HFFc6 (cell line): ENCODE results near the gene TMEM52B. TPM values are rescaled to one million over a fixed set of nuclear protein-coding genes. Genes with fewer than 3 reads are reported as not detected.
A peak's percentile ranks its signal among the peaks of the same experiment; 100 is the strongest.

Experiments
- DNase-seq: peaks from one replicate; pipeline ENCODE4 v3.0.0-alpha.2; 2018
- H3K27ac Mint-ChIP-seq: 2 replicates; pipeline ENCODE4 v1.8.0; 2020; ENCODE audit warnings: mild to moderate bottlenecking, mixed read lengths
- H3K27me3 Mint-ChIP-seq: 2 replicates; pipeline ENCODE4 v1.8.0; 2021; ENCODE audit warnings: mild to moderate bottlenecking, moderate library complexity, mixed read lengths; ENCODE audit not compliant: insufficient read depth
- H3K36me3 Mint-ChIP-seq: 2 replicates; pipeline ENCODE4 v1.8.0; 2021; ENCODE audit warnings: low read depth, mixed read lengths
- H3K4me1 Mint-ChIP-seq: 2 replicates; pipeline ENCODE4 v1.8.0; 2020; ENCODE audit warnings: low read depth, mixed read lengths
- H3K4me3 Mint-ChIP-seq: 2 replicates; pipeline ENCODE4 v1.8.0; 2020; ENCODE audit warnings: mild to moderate bottlenecking, moderate library complexity, mixed read lengths
- H3K9me3 Mint-ChIP-seq: 2 replicates; pipeline ENCODE4 v1.8.0; 2020; ENCODE audit warnings: mild to moderate bottlenecking, mixed read lengths
- CTCF ChIP-seq: fragments of 200-600 bp; sonication (generic); IDR thresholded peaks from 2 replicates; pipeline ENCODE4 v1.5.0; 2021; ENCODE audit warnings: antibody characterized with exemption, mild to moderate bottlenecking
- long read RNA-seq: library from polyadenylated mRNA; unstranded; transcript quantifications from one replicate; pipeline ENCODE4 v2.0.0, GENCODE V29; 2019
- total RNA-seq, 6 experiments: library from RNA; stranded (reverse); fragmentation: NEBNext Ultra II Directional; extraction: Animal tissue kit (Norgen Biotek cat#: 25700); gene quantifications; 2 replicates in 1 of 6; 3 replicates in 5 of 6; pipeline ENCODE4 v1.2.3, GENCODE V29; 2021

TMEM52B gene
- 1 to 10 TPM in 4 of 6 experiments, under 1 TPM in 2; 0.74 to 2.3 (median 1.1) TPM for total RNA-seq
- long read RNA-seq, partial matches to known transcripts = 0 of 3 reads
- long read RNA-seq, other reads (novel, unspliced or antisense) = 3 of 3 reads

GRCh38 chr12:10178821-10179220 is at the start of gene TMEM52B:
TMEM52B (plus strand) TSS chr12:10179032; CDS start chr12:10179575, 543 bp downstream.
- Mint-ChIP-seq H3K36me3 (no peaks in the 10 kb centered on the region), H3K4me1 (peaks cover 65% of the 10 kb centered on the region), H3K27ac (peak within 1 kb of the TSS; percentile 72), H3K9me3 (no peaks in the 10 kb centered on the region), H3K4me3 (peak within 1 kb of the TSS; percentile 69), H3K27me3 (peaks cover 2% of the 10 kb centered on the region; the same call in 1 of the 2 replicates)
- TF ChIP-seq CTCF = no peak
- no peak for DNase-seq

GRCh38 chr12:10130042-10130441 is 48.8 kb upstream of the TMEM52B start, which contains the start of gene CLEC7A:
CLEC7A (minus strand) TSS chr12:10130199; CDS start chr12:10130082, 117 bp downstream.
- peaks cover 1% of the 10 kb centered on the region; the same call in 1 of the 2 replicates for H3K27me3 Mint-ChIP-seq
- H3K36me3 Mint-ChIP-seq = no peaks in the 10 kb centered on the region
- H3K4me3 Mint-ChIP-seq = no peak within 1 kb of the TSS
- no peaks in the 10 kb centered on the region for H3K9me3 Mint-ChIP-seq
- peaks cover 20% of the 10 kb centered on the region for H3K4me1 Mint-ChIP-seq
- TF ChIP-seq CTCF = no peak
- no peak for DNase-seq
- H3K27ac Mint-ChIP-seq = no peak within 1 kb of the TSS

GRCh38 chr12:10131111-10131690 is 47.6 kb upstream of the TMEM52B start:
- H3K4me3 Mint-ChIP-seq = no peak overlapping the region
- no peak for DNase-seq
- no peaks in the 10 kb centered on the region for H3K36me3 Mint-ChIP-seq
- no peak for TF ChIP-seq CTCF
- H3K4me1 Mint-ChIP-seq = peaks cover 20% of the 10 kb centered on the region
- no peaks in the 10 kb centered on the region for H3K9me3 Mint-ChIP-seq
- H3K27ac Mint-ChIP-seq = no peak overlapping the region
- H3K27me3 Mint-ChIP-seq = peaks cover 3% of the 10 kb centered on the region; the same call in 1 of the 2 replicates

GRCh38 chr12:10132850-10133370 is 45.9 kb upstream of the TMEM52B start:
- Mint-ChIP-seq H3K36me3 (no peaks in the 10 kb centered on the region), H3K4me3 (no peak overlapping the region), H3K27me3 (peaks cover 2% of the 10 kb centered on the region; the same call in 1 of the 2 replicates), H3K27ac (no peak overlapping the region), H3K4me1 (peaks cover 20% of the 10 kb centered on the region), H3K9me3 (no peaks in the 10 kb centered on the region)
- no peak for DNase-seq
- no peak for TF ChIP-seq CTCF

GRCh38 chr12:10135126-10135525 is 43.7 kb upstream of the TMEM52B start:
- H3K27ac Mint-ChIP-seq = no peak overlapping the region
- no peaks in the 10 kb centered on the region for H3K9me3 Mint-ChIP-seq
- H3K4me1 Mint-ChIP-seq = peaks cover 25% of the 10 kb centered on the region
- no peak overlapping the region for H3K4me3 Mint-ChIP-seq
- H3K36me3 Mint-ChIP-seq = no peaks in the 10 kb centered on the region
- TF ChIP-seq CTCF = no peak
- no peak for DNase-seq
- peaks cover 2% of the 10 kb centered on the region; the same call in 1 of the 2 replicates for H3K27me3 Mint-ChIP-seq
